A204.1 (cell line): ENCODE data around the gene TAPBPL.
"Not testable (repeated sequence)": the region's sequence is repeated elsewhere in the genome, so short reads cannot be mapped to it uniquely, and the experiment has no call there.

Experiments
- FAIRE-seq: peaks from 2 replicates; lab custom pipeline; 2012; peaks lifted over from hg19 to GRCh38; lab: Jason Lieb, UNC

The TAPBPL gene

DNA sequence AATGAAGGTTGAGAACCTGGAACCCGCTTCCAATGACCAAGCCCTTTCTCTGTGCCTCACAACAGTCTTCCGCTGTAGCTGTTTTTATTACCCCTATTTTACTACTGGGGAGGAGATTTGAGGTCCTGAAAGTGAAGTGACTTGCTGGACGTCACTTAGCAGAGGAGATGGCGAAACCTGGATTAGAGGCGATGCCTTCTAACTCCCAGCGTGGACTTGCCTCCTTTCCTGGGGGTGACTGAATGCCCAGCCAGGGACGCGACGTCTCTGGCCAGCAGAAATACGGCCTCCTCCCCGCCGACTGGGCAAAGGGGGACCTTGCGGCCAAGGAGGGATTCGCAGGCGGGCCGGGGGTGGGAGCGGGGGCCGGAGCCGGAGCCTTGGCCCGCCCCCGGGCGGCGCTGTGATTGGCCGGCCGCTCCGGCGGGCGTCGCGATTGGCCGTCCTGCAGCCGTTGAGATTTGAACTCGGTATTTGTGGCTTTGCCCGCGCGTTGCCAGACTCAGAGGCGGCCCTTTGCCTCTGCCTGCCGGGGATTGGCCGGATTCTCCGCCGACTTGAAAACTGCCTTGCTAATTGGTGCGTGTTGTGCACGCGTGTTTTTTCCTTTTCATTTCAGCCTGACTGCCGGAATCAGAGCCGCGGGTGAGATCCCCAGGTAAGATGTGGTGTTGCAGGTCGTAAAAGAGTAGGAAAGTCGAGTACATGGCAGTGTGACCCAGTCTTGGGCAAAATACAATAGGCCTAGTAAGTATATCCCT lies 41.8 kb downstream of the TAPBPL start, which contains the start of gene NCAPD2:
TSS of gene NCAPD2 (plus strand) at position 606 of the 761 bp plus-strand sequence. CDS start 997 bp downstream, outside the sequence.
- peak; percentile 43 for FAIRE-seq

DNA sequence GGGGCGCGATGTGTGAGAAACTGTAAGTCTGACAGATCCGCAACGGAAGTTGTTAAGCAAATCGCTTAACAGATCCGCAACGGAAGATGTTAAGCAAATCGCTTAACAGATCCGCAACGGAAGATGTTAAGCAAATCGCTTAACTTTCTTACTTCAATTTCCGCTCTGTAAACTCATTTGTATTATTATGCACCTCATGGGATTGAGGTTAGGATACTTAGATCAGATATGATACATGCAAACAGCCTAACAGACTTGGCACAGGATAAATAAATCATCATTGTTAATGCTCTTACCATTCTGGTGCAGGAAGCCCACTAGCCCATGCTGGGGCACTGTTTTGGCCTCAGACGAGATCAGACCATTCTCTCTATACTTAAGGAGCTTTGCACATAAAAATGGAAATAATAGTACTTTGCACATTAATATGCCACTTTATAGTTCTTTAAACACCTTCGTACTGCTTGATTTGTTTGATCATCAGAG lies 42.5 kb downstream of the TAPBPL start:
- peak; percentile 43 for FAIRE-seq

DNA sequence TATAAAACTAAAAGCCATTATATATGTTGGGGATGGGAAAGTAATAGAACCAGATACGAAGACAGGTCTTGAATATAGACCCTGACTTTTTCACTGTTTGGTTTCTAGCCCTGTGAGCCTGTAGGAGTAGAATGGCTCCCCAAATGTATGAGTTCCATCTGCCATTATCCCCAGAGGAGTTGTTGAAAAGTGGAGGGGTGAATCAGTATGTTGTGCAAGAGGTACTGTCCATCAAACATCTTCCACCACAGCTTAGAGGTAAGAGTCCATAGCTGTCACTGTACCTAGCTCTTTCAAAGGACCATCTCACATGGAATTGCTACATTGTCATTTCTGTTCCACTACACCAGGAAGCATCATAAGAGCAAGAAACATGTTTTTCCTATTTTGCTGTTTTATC lies 43.1 kb downstream of the TAPBPL start:
- no peak for FAIRE-seq

DNA sequence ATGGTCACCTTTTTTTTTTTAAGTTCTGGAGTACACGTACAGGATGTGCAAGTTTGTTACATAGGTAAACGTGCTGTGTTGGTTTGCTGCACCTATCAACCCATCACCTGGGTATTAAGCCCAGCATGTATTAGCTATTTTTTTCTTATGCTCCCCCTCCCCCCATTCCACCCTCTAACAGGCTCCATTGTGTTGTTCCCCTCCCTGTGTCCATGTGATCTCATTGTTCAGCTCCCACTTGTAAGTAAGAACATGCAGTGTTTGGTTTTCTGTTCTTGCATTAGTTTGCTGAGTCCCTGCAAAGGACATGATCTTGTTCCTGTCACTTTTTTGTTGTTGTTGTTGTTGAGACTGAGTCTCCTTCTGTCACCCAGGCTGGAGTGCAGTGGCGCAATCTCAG lies 45.4 kb downstream of the TAPBPL start:
- not testable (repeated sequence) for FAIRE-seq

DNA sequence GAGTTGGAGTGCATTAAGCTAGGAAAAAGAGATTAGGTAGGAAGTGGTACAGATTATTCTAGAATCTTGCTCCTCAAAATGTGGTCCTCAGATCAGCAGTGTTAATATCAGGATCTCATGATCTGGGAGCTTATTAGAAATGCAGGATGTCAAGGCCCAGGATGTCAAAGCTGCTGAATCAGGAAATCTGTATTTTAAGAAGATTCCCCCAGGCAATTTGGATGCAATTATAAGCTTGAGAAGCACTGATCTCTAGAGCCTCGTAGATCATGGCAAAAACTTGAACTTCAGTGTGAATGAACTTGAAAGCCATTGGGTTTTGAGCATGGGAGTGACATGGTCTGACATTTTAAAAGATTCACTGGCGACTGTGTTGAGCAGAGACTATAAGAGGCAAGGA lies 48.6 kb downstream of the TAPBPL start:
- no peak for FAIRE-seq

DNA sequence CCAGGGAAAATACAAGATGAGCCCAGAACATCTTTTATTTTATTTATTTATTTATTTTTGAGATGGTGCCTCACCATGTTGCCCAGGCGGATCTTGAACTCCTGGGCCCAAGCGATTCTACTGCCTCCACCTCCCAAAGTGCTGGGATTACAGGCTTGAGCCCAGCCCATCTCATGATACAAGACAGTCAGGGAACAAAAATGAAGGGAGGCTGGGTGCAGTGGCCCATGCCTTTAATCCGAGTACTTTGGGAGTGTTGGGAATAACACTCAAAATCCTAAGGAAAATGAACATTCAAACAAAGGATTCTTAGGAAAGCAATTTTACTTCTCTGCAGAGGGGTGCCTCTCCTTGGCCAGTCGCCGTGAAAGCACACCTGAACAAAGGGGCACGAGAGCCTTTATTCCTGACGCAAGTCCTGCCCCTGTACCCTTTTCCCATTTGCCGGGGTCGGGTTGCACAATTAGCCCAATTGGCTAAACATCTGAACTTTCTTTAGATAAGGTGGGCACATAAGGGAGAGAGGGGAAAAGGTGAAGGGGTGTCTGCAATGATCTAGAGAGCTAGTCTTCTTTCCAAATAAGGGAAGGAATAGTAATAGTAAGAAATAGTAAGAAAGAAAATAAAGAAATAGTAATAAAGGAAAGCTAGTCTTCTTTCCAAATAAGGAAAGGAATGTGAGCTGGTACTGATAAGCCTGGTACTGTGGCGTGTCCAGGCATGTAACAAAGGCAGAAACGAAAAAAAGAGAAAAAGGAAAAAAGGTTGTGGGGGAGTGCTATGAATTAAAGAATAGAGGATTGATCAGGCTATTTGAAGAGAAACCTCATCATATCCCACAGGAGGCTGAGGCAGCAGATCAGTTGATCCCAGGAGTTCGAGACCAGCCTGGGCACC lies 55.5 kb downstream of the TAPBPL start:
- no peak for FAIRE-seq

DNA sequence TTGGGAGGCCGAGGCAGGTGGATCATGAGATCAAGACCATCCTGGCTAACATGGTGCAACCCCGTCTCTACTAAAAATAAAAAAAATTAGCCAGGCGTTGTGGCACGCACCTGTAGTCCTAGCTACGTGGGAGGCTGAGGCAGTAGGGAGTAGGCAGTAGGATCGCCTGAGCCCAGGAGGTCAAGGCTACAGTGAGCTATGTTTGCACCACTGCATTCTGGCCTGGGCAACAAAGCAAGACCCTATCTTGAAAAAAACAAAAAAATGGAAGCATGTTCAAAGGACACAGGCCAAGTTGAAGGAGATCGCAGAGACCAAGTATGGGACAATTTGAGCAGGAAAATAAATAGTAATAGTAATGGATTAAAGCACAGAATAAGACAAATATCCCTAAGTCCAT lies 56.2 kb downstream of the TAPBPL start:
- FAIRE-seq = no peak
